ENCODE data around the gene NHERF1.

- TF ChIP-seq BHLHE40 (IDR thresholded peaks at IDR 0.05; ENCODE audit: low read length) (no peak), ZNF217 (CRISPR knock-in tag; IDR thresholded peaks at IDR 0.05) (no peak), MEIS2 (IDR thresholded peaks at IDR 0.05; ENCODE audit: partially characterized antibody) (no peak), MAZ (CRISPR knock-in tag; conservative IDR thresholded peaks at IDR 0.05 in 1 of 2, IDR thresholded peaks at IDR 0.05 in 1 of 2) (no peak)
Observed at GRCh38 chr17:74742153-74742515, 6.3 kb upstream of the NHERF1 start.
